ENCODE results near the gene FHOD1. TPM values are rescaled to one million over a fixed set of nuclear protein-coding genes. Genes with fewer than 3 reads are reported as not detected.

Gene FHOD1
- total RNA-seq, 1 donor from 2014 or later, result 18.0 TPM

DNA sequence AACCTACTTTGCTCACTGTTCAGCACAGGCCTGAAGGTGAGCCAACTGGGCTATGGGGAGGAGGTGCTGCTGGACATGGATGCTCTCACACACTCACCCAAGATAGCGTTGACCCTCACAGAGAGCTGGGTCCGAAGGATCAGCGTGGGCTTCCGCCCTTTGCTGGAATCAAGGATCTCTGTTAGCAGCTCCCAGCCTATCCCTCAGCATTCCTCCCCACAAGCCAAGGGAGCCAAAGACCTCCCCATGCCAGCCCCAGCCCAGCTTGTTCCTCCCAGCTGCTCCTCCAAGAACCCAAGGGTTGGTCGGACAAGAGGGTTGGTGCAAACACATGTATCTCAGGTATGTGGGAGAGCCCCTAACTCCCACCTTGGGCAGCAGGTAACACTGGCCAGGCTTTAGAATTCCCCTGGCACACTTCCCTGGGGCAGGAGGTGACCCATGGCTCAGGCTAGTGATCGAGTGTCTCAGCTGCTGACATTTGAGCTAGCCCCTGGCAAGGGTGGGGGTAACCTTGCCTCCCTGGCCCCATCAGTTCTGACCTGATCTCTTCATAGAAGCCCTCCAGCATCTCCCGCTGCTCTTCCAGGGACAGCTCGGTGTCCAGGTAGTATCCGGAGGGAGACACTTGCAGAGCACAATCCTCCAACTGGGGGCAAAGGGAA is 8.3 kb downstream of the FHOD1 start:
- TF ChIP-seq, protein P1, sequence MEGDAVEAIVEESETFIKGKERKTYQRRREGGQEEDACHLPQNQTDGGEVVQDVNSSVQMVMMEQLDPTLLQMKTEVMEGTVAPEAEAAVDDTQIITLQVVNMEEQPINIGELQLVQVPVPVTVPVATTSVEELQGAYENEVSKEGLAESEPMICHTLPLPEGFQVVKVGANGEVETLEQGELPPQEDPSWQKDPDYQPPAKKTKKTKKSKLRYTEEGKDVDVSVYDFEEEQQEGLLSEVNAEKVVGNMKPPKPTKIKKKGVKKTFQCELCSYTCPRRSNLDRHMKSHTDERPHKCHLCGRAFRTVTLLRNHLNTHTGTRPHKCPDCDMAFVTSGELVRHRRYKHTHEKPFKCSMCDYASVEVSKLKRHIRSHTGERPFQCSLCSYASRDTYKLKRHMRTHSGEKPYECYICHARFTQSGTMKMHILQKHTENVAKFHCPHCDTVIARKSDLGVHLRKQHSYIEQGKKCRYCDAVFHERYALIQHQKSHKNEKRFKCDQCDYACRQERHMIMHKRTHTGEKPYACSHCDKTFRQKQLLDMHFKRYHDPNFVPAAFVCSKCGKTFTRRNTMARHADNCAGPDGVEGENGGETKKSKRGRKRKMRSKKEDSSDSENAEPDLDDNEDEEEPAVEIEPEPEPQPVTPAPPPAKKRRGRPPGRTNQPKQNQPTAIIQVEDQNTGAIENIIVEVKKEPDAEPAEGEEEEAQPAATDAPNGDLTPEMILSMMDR (IDR thresholded peaks at IDR 0.05; ENCODE audit: borderline replicate concordance), result no peak
- Histone ChIP-seq H3K9me3 (replicated peaks) (no peaks in the 10 kb centered on the region), H3K27ac (replicated peaks) (no peak overlapping the region), H3K4me3 (no peak overlapping the region), H3K27me3 (ENCODE audit: low read depth) (no peaks in the 10 kb centered on the region), H3K36me3 (peaks cover 60% of the 10 kb centered on the region), H3K4me1 (peaks cover 43% of the 10 kb centered on the region)
- no peak for DNase-seq
- intact Hi-C loops (cut with micrococcal nuclease), result no loop called here

DNA sequence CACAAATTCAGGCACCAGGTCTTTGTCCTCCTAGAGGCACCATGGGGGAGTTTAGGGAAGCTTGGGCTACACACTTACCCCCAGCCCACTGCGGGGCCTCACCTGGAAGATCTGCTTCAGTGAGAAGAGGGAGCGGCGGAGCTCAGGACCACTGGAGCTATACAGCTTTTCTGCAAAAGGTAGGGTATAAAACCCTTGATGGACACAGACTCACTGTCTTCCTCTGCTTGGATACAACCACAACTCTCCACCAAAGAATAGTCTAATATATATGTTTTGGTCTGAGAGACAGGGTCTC is 9.1 kb downstream of the FHOD1 start:
- no peaks in the 10 kb centered on the region for H3K27me3 ChIP-seq (ENCODE audit: low read depth)
- peaks cover 67% of the 10 kb centered on the region for H3K36me3 ChIP-seq
- no peaks in the 10 kb centered on the region for H3K9me3 ChIP-seq (replicated peaks)
- peaks cover 35% of the 10 kb centered on the region for H3K4me1 ChIP-seq
- no peak overlapping the region for H3K4me3 ChIP-seq
- intact Hi-C loops (cut with micrococcal nuclease), result no loop called here
- DNase-seq, result no peak
- no peak overlapping the region for H3K27ac ChIP-seq (replicated peaks)
- TF ChIP-seq, protein P1 (IDR thresholded peaks at IDR 0.05; ENCODE audit: borderline replicate concordance), result no peak

DNA sequence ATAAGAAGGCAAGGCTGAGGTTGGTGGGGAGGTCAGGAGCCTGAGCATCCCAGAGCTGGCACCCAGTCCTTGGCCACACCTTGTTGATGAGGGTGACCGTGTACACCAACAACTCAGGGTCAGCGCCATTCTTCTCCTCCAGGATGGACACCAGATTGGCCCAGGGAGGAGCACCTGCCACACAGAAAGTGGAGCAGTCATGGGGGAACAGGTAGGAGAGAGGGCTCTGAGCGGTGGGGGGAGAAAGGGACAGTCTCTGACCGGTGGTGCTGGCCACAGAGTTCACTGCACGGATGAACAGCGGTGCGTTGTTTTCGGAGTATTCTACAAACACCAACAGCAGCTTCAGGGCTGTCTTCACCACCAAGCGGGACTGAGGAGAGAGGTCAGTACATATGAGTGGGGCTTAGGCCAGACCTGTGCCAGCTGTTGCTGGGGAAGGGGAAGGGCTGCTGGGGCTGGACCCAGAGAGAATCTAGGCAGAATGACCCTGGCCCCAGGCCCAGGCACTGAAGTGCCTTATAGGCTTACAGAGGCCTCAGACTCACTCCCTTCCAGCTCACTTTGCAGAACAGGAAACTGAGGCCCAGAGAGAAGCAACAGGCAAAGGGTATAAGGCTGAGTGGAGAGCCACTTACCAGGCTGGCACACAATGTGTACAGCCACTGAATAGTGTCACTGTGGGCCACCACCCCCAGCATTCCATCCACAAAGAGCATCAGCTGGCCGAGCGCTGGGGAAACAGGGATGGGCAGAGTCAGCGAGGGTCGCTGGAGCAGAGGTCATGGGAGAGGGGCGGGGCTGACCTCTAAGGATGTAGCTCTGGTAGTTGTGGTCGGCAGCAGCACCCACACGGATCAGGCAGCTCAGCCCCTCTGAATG is 9.6 kb downstream of the FHOD1 start:
- intact Hi-C loops (cut with micrococcal nuclease), result no loop called here

DNA sequence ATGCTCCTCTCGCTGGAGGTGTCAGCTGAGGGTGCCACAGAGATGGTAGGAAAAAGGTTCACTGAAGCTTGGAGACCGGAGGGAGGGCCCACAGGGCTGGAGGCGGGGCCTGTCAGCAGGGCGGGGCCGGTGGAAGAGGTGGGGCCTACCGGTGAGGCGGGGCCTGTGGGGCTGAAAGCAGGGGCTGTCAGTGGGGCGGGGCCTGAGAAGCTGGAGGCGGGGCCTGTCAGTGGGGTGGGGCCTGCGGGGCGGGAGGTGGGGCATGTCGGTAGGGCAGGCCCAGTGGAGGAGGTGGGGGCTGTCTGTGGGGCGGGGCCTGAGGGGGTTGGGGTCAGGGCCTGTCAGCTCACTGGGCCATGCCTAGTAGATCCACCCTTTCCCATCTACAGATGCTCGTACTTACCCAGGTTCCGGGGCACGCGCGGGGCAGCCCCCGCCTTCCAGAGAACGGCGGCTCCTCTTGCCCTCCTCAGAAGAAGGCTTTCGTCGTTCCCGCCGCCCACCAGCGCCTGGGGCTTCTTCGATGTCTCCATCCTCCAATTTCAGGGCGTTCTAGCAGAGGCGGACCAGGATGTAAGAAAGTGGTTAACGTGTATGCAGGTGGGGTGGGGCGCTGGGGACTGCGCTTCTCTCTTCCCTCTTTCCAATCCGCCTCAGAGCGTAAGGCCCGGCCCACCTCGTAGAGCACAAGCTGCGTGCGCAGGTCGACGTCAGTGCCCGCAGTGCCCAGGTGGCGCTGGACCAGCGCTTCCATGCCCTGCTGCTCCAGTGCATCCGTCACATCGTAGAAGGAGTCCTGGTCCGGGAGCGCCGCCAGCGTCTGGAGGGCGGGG is 10.5 kb downstream of the FHOD1 start:
- no peak overlapping the region for H3K27ac ChIP-seq (replicated peaks)
- H3K36me3 ChIP-seq, result peaks cover 79% of the 10 kb centered on the region
- H3K9me3 ChIP-seq (replicated peaks), result no peaks in the 10 kb centered on the region
- peaks cover 21% of the 10 kb centered on the region for H3K4me1 ChIP-seq
- TF ChIP-seq, protein P1 (IDR thresholded peaks at IDR 0.05; ENCODE audit: borderline replicate concordance), result no peak
- intact Hi-C loops (cut with micrococcal nuclease), result no loop called here
- H3K4me3 ChIP-seq, result no peak overlapping the region
- no peaks in the 10 kb centered on the region for H3K27me3 ChIP-seq (ENCODE audit: low read depth)
- no peak for DNase-seq

More for the DNA sequence above, 9.6 kb downstream of the FHOD1 start:
- Histone ChIP-seq H3K27me3 (ENCODE audit: low read depth) (no peaks in the 10 kb centered on the region), H3K27ac (replicated peaks) (no peak overlapping the region), H3K4me3 (no peak overlapping the region), H3K4me1 (peaks cover 30% of the 10 kb centered on the region), H3K36me3 (peaks cover 73% of the 10 kb centered on the region), H3K9me3 (replicated peaks) (no peaks in the 10 kb centered on the region)
- no peak for DNase-seq
- TF ChIP-seq, protein P1 (IDR thresholded peaks at IDR 0.05; ENCODE audit: borderline replicate concordance), result no peak

DNA sequence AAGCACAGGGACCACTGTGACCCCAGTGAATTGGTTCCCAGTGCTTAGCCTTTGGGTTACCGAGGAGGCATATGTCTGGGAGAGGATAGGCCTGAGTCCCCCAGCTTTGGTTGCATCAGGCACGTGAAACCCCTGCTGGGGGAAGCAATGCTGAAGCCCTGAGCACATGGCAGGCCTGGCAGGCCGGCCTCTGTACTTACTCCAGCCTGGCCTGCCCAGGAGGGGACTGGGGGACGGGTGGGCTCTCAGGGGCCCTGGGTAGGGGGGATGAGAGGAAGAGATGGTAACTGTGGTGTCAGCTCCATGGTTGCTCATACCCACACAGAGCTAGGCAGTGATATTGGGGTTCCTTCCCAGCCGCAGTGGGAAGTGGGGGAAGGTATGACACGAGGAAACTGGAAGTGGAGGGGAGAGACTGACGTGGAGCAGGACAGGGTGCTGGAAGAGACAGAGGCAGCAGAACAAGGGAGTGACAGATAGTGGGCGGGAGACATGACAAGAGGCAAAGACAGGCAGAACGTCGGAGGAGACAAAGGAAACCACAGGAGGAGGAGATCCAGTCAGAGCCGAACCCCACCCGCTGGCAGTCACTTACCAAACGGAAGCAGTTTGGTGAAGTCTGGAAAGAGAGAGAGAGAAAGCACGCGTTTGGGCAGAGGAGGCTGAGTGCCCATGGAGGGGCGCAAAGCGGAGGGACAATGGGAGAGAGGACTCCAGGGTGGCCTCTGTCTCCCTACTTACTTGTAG is 11.3 kb downstream of the FHOD1 start:
- Histone ChIP-seq H3K36me3 (peaks cover 87% of the 10 kb centered on the region), H3K27me3 (ENCODE audit: low read depth) (no peaks in the 10 kb centered on the region), H3K4me3 (no peak overlapping the region), H3K4me1 (peaks cover 13% of the 10 kb centered on the region), H3K9me3 (replicated peaks) (no peaks in the 10 kb centered on the region), H3K27ac (replicated peaks) (no peak overlapping the region)
- TF ChIP-seq, protein P1 (IDR thresholded peaks at IDR 0.05; ENCODE audit: borderline replicate concordance), result no peak
- intact Hi-C loops (cut with micrococcal nuclease), result no loop called here
- no peak for DNase-seq
